ENCODE results near the gene NAA35.
"Not testable (repeated sequence)": the region's sequence is repeated elsewhere in the genome, so short reads cannot be mapped to it uniquely, and the experiment has no call there.

DNA sequence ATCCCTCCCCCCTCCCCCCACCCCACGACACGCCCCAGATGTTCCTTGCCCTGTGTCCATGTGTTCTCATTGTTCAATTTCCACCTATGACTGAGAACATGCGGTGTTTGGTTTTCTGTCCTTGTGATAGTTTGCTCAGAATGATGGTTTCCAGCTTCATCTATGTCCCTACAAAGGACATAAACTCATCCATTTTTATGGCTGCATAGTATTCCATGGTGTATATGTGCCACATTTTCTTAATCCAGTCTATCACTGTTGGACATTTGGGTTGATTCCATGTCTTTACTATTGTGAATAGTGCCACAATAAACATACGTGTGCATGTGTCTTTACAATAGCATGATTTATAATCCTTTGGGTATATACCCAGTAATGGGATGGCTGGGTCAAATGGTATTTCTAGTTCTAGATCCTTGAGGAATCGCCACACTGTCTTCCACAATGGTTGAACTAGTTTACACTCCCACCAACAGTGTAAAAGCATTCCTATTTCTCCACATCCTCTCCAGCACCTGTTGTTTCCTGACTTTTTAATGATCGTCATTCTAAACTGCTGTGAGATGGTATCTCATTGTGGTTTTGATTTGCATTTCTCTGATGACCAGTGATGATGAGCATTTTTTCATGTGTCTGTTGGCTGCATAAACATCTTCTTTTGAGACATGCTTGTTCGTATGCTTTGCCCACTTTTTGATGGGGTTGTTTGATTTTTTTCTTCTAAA, 107.2 kb downstream of the NAA35 start:
- TF ChIP-seq, protein P1, sequence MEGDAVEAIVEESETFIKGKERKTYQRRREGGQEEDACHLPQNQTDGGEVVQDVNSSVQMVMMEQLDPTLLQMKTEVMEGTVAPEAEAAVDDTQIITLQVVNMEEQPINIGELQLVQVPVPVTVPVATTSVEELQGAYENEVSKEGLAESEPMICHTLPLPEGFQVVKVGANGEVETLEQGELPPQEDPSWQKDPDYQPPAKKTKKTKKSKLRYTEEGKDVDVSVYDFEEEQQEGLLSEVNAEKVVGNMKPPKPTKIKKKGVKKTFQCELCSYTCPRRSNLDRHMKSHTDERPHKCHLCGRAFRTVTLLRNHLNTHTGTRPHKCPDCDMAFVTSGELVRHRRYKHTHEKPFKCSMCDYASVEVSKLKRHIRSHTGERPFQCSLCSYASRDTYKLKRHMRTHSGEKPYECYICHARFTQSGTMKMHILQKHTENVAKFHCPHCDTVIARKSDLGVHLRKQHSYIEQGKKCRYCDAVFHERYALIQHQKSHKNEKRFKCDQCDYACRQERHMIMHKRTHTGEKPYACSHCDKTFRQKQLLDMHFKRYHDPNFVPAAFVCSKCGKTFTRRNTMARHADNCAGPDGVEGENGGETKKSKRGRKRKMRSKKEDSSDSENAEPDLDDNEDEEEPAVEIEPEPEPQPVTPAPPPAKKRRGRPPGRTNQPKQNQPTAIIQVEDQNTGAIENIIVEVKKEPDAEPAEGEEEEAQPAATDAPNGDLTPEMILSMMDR (IDR thresholded peaks at IDR 0.05): not testable (repeated sequence)
- TF ChIP-seq POLR2A, EP300 (IDR thresholded peaks at IDR 0.05): not testable (repeated sequence)

Measured in tibial nerve (tissue), 4 donors.